Measurements from ENCODE around the gene BCL7C. TPM values are rescaled to one million over a fixed set of nuclear protein-coding genes. Genes with fewer than 3 reads are reported as not detected.

Gene BCL7C
- total and polyA plus RNA-seq, 8 donors = 12.2 to 58.2 (median 30.6) TPM

DNA sequence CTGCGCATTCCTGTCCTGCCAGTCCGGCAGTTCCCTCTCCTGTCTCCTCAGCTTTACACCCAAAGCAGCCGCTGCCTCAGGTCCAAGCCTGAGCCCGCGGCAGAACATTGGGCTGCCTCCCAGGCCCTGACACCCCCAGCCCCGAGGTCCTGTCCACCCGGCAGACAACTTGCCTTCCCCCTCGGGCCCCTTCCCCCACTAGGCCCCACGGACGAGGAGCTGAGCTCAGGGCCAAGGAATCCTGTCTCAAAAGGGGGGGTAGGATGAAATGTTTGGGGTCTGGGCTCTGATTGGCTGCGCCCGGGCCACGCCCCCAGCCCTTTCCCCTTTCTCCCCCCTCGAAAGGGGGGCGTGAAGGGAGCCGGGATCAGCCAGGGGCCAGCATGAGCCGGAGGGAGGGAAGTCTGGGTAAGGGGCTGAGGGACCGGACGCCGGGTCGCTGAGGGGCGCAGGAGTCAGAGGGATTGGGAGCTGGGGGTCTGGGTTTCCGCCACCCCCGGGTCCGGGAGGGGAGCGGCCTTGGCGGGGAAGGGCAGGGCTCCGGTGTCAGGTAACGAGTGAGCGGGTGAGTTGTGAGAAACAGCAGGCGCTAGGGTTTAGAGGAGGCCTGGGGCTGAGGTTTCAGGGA is 2.5 kb upstream of the BCL7C start, which contains the start of gene CTF1:
Gene CTF1 (plus strand): TSS at position 354 of the 628 bp plus-strand sequence. CDS start 30 bp downstream, at position 384.
- peak; percentile 56 to 95 for DNase-seq
- Histone ChIP-seq H3K27me3 (no peaks in the 10 kb centered on the region), H3K4me3 (peak within 1 kb of the TSS; percentile 44 to 59 (median 56)), H3K9me3 (no peaks in the 10 kb centered on the region), H3K27ac (peak within 1 kb of the TSS; percentile 96 to 99 (median 97)), H3K4me1 (peaks cover 44 to 80% (median 66%) of the 10 kb centered on the region in 4 donors), H3K36me3 (peaks cover 0 to 6% (median 6%) of the 10 kb centered on the region in 4 donors)
- peak in 1 of 4 donors; percentile 37 for TF ChIP-seq POLR2A (IDR thresholded peaks at IDR 0.05)
- TF ChIP-seq, protein P1, sequence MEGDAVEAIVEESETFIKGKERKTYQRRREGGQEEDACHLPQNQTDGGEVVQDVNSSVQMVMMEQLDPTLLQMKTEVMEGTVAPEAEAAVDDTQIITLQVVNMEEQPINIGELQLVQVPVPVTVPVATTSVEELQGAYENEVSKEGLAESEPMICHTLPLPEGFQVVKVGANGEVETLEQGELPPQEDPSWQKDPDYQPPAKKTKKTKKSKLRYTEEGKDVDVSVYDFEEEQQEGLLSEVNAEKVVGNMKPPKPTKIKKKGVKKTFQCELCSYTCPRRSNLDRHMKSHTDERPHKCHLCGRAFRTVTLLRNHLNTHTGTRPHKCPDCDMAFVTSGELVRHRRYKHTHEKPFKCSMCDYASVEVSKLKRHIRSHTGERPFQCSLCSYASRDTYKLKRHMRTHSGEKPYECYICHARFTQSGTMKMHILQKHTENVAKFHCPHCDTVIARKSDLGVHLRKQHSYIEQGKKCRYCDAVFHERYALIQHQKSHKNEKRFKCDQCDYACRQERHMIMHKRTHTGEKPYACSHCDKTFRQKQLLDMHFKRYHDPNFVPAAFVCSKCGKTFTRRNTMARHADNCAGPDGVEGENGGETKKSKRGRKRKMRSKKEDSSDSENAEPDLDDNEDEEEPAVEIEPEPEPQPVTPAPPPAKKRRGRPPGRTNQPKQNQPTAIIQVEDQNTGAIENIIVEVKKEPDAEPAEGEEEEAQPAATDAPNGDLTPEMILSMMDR (IDR thresholded peaks at IDR 0.05) = no peak
- peak; percentile 43 for TF ChIP-seq EP300 (IDR thresholded peaks at IDR 0.05)
- peak; percentile 27 to 49 (median 35) for TF ChIP-seq POLR2AphosphoS5 (IDR thresholded peaks at IDR 0.05)
- 9 to 13% (median 11%) methylated on average over 25 to 31 of the region's 31 CpGs for WGBS, 5 donors
- intact Hi-C loops (cut with DNase I; ENCODE audit: low total_unique reads) = loop anchor here (10.0 kb wide), 1 partner anchor 52 kb away; no protein-coding TSS in a partner anchor

DNA sequence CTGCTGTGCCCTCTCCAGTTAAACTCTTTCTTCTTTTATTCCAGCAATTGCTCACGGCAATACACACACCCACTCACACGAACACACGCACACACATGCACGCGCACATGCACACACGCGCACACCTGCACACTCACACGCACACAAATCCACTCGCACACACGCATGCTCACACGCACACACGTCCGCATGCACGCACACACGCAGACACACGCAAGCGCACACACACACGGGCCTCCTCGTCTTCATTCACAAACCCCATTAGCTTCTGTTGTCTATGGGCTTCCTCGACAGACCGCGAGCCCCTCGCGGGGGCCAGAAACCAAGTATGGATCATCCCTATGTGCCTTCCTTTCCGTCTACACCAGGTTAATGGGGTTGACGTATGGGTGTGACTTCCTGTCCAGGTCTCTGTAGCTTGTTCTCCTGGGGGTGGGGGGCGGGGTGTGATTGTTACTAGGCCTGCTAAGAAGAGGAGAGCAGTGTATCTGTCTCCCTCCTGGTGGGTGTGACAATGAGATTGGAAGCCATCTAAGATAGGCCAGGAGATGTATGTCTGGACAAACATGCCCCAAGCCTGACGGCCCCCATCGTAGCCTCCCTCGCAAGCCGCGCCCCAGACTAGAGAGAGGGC is 1.9 kb upstream of the BCL7C start:
- Histone ChIP-seq H3K27ac (peak overlapping the region; percentile 96 to 99 (median 97)), H3K9me3 (no peaks in the 10 kb centered on the region), H3K4me3 (peak overlapping the region; percentile 44 to 59 (median 56)), H3K4me1 (peaks cover 44 to 74% (median 63%) of the 10 kb centered on the region in 4 donors), H3K36me3 (peaks cover 0 to 12% (median 12%) of the 10 kb centered on the region in 4 donors), H3K27me3 (no peaks in the 10 kb centered on the region)
- TF ChIP-seq POLR2A (IDR thresholded peaks at IDR 0.05) (no peak), POLR2AphosphoS5 (IDR thresholded peaks at IDR 0.05) (no peak), EP300 (IDR thresholded peaks at IDR 0.05) (no peak)
- TF ChIP-seq, protein P1 (IDR thresholded peaks at IDR 0.05) = no peak
- intact Hi-C loops (cut with DNase I; ENCODE audit: low total_unique reads) = loop anchor here (10.0 kb wide), 1 partner anchor 51 kb away; no protein-coding TSS in a partner anchor
- 53 to 64% (median 60%) methylated on average over 32 of the region's 32 CpGs for WGBS, 5 donors
- DNase-seq = no peak

DNA sequence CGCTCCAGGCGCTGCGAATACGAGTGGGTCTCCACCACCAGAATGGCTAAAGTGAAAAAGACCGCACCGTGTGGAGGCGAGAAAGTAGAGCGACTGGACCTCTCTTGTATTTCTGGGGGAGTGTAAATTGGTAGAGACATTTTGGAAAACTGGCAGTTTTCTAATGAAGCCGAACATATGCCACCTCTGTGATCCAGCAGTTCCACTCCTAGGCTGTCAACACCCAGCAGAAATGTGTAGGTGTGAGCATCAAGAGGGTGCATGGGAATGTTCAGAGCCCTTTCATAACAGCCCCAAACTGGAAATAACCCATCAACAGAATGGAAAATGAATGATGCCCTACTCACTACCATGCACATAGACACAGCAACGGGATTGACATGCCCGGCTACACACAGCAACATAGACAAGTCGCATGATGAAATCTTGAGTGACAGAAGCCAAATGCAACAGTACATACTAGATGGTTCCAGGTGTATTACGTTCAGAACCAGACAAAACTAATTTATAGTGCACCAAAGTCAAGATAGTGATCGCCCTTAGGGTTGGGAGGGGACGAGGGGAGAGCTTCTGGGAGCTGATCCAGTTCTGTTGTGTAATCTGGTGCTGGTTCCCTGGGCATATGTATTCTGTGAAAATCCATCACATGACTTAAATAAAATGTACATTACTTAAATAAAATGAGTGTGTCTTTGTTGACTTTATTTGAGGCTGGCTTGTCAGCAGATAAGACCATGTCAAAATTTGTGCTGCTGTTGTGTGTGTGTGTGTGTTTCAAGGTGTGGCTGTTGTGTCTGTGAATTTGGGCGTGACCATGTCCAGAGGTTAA is 877 bp upstream of the BCL7C start:
- Histone ChIP-seq H3K27me3 (no peaks in the 10 kb centered on the region), H3K4me3 (peak overlapping the region; percentile 61 to 80 (median 74)), H3K36me3 (peaks cover 3 to 22% (median 21%) of the 10 kb centered on the region in 4 donors), H3K9me3 (no peaks in the 10 kb centered on the region), H3K27ac (peak overlapping the region; percentile 85 to 99 (median 97)), H3K4me1 (peaks cover 44 to 70% (median 61%) of the 10 kb centered on the region in 4 donors)
- WGBS, 5 donors = 29 to 39% (median 35%) methylated on average over 16 of the region's 16 CpGs
- DNase-seq = no peak
- intact Hi-C loops (cut with DNase I; ENCODE audit: low total_unique reads) = loop anchor here (10.0 kb wide), 1 partner anchor 50 kb away; no protein-coding TSS in a partner anchor
- TF ChIP-seq, protein P1 (IDR thresholded peaks at IDR 0.05) = no peak
- TF ChIP-seq POLR2AphosphoS5 (IDR thresholded peaks at IDR 0.05) (no peak), EP300 (IDR thresholded peaks at IDR 0.05) (no peak), POLR2A (IDR thresholded peaks at IDR 0.05) (no peak)

DNA sequence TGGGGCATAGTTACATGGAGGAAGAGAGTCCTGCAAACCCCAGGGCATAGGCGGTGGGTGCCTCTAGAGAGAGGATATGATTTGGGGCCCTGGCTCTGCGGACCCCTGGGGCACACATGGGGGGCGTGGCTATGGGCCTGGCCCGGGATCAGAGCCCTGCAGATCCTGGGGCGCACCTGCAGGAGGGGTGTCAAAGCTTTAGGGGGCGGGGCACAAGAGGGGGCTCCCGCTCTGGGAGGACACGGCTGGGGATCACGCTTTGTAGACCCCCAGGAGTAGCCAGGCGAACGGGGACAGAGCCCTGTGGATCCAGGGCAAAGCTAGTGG is 497 bp downstream of the BCL7C start:
- TF ChIP-seq, protein P1 (IDR thresholded peaks at IDR 0.05) = no peak
- TF ChIP-seq POLR2A (IDR thresholded peaks at IDR 0.05) = no peak
- TF ChIP-seq EP300 (IDR thresholded peaks at IDR 0.05) = no peak
- no peak for TF ChIP-seq POLR2AphosphoS5 (IDR thresholded peaks at IDR 0.05)
- intact Hi-C loops (cut with DNase I; ENCODE audit: low total_unique reads) = loop anchor here (10.0 kb wide), 1 partner anchor 49 kb away; no protein-coding TSS in a partner anchor
- WGBS, 5 donors = 0 to 1% (median 1%) methylated on average over 9 to 11 of the region's 11 CpGs
- Histone ChIP-seq H3K4me1 (peaks cover 44 to 61% (median 56%) of the 10 kb centered on the region in 4 donors), H3K9me3 (no peaks in the 10 kb centered on the region), H3K4me3 (peak overlapping the region; percentile 61 to 80 (median 74)), H3K27me3 (no peaks in the 10 kb centered on the region), H3K36me3 (peaks cover 16 to 36% (median 35%) of the 10 kb centered on the region in 4 donors), H3K27ac (peak overlapping the region; percentile 85 to 99 (median 96))
- no peak for DNase-seq

Measured in stomach (tissue), 9 donors.